NCI-H1105 (cell line): ENCODE results near the gene SNURF.
"Not testable (repeated sequence)": the region's sequence is repeated elsewhere in the genome, so short reads cannot be mapped to it uniquely, and the experiment has no call there.

Experiments
- DNase-seq: peaks from one replicate; lab custom pipeline; 2025; lab: John Stamatoyannopoulos, UW

Gene SNURF, protein sequence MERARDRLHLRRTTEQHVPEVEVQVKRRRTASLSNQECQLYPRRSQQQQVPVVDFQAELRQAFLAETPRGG

GRCh38 chr15:24954783-24955530, at the start of gene SNURF, which contains the start of gene SNRPN:
Gene SNURF (plus strand): TSS chr15:24954987. CDS start chr15:24955049, 62 bp downstream.
Gene SNRPN (plus strand): TSS chr15:24954987. CDS start chr15:24974454, 19,467 bp downstream.
- no peak for DNase-seq

GRCh38 chr15:24916305-24917009, 38.3 kb upstream of the SNURF start:
- no peak for DNase-seq

DNA sequence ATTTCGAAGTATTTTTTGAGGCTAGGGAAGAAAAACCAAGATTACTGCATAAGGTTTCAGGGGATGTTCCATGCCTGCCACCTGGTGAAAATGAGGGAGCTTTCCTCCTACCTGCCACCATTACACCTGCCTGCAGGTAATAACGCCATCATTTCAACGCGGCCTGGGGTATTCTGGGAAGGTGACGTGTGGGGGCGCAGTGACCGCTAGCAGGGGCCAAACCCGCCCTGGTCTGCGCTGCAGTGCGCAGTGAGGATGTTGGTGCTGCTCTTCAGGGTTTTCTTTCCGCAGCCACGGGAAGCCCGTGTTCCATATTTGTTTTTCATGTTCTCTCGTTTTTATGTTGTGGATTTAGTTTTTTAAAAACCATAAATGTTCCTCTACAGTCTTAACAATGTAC, 37.4 kb upstream of the SNURF start:
- DNase-seq: no peak

DNA sequence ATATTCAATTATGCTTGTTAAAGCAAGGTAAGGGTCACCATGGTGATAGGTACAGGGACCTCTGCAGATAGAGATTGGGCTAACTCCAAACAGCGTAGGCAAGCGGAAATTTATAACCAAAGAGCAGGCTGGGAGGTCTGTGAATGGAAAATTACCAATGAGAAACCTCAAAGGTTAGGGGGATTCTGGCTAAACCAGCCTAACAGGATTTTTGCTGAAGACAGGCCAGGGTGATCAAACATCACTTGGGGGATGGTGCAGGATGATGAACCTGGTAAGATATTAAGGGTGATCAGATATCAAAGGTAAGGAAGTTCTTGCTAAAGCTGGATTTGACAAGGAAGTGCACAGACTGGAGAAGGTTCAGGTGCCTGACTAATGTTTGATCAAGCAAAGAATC, 35.3 kb upstream of the SNURF start:
- no peak for DNase-seq

DNA sequence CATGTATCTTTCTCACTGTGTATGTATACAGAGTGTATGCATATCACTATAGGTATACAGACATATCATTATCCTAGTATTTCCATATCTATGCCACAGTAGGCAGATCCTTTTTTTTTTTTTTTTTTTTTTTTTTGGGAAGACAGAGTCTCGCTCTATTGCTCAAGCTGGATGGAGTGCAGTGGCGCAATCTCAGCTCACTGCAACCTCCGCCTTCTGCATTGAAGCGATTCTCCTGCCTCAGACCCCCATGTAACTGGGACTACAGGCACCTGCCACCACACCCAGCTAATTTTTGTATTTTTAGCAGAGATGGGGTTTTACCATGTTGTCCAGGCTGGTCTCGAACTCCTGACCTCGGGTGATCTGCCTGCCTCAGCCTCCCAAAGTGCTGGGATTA, 32.0 kb upstream of the SNURF start:
- not testable (repeated sequence) for DNase-seq

DNA sequence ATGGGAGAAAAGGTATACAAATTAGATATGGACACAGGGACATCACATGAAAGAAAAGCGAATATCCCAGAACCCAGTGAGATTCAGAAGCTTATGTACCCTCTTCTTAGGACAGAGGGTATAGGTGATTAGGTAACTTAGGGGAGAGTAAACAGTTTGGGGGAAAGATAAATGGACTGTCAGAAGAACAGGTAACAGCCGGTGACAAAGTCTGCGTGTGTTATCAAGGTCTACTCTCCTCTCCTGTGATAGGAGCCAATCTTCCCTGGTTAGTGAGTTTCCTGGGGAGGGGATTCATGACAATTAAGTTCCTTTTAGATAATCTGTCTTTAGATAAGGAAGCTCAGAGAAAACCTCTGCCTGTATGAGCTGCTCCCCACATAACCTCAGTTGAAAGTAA, 30.6 kb upstream of the SNURF start:
- DNase-seq: no peak

GRCh38 chr15:24924621-24925020, 30.2 kb upstream of the SNURF start:
- DNase-seq: no peak

DNA sequence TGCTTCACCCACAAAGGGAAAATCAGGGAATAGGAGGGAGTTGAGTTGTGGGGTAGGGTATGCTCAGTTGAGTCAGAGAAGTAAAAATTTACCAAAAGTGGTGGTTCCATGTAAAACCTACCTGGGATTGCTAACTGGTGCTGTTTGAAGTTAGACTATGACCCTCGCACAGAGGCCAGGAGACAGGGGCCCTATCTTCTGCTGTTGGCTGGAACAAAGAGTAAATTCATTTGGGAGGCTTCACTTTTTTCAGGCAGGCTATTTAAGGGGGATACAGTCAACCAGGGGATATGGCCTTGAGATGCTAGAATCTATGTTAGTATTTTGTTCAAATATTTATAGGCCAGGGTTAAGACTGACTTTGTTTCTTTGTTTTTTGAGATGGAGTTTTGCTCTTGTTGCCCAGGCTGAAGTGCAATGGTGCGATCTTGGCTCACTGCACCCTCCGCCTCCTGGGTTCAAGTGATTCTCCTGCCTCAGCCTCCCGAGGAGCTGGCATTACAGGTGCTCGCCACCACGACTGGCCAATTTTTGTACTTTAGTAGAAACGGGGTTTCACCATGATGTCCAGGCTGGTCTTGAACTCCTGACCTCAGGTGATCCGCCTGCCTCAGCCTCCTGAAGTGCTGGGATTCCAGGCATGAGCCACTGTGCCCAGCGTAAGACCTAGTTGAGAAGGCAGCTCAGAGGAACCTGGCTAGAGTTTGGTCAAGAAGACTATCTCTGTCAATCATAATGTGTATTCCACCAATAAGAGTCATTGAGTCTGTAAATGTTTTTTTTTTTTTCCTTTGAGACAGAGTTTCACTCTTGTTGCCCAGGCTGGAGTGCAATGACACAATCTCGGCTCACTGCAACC, 22.7 kb upstream of the SNURF start:
- DNase-seq: not testable (repeated sequence)

- DNase-seq: no peak
Observed at GRCh38 chr15:24933716-24934115, 21.1 kb upstream of the SNURF start.

DNA sequence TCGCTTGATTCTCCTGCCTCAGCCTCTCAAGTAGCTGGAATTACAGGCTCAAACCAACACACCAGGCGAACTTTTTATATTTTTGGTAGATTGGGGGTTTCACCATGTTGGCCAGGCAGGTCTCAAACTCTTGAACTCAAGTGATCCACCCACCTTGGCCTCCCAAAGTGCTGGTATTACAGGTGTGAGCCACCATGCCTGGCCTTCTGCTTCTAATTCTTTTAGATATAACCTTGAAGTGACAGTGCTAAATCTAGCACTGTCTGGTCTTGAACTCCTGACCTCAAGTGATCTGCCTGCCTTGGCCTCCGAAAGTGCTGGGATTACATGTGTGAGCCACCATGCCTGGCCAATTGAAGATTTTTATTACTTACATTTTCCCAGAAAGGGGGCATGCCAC, 16.6 kb upstream of the SNURF start:
- not testable (repeated sequence) for DNase-seq

GRCh38 chr15:24940236-24940635, 14.6 kb upstream of the SNURF start:
- no peak for DNase-seq

DNA sequence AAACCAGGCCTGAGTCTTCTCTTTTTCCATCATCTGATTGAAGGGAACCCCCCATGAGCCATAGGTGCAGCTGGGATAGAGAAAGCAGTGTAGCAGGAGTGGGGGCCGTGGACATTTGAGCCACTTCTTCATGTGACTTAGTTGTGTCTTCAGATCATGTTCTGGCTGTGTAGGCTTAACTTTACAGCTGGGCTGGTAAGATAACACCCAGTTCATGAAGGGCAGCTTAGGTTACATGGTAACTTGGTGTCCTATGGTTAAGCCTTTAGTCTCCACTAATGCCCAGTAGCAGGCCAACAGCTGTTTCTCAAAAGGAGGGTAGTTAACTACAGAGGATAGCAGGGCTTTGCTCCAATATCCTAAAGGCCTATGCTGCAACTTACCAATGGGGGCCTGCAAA, 11.4 kb upstream of the SNURF start:
- no peak for DNase-seq

- no peak for DNase-seq
Observed at GRCh38 chr15:24944954-24945353, 9.8 kb upstream of the SNURF start.

DNA sequence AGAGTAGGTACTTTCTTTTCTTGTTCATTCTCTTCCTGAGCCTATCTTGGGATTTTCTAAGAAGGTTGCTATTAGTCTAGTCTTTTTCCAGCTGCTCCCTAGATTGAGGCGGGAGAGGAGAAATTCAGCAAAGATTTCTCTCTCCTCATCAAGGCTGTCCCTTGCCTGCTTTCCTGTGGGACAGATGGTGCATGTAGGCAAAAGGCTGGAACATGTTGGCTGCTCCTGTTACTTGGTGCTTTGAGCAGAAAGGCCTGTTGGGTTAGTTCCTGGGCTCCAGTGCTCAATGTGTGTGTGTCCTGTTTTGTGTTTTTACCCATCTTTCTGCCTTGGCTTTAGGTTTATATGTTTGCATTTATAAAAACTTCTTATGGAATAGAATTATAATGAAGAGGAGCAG, 9.1 kb upstream of the SNURF start:
- DNase-seq: no peak

- no peak for DNase-seq
Observed at GRCh38 chr15:24948495-24948894, 6.3 kb upstream of the SNURF start.

DNA sequence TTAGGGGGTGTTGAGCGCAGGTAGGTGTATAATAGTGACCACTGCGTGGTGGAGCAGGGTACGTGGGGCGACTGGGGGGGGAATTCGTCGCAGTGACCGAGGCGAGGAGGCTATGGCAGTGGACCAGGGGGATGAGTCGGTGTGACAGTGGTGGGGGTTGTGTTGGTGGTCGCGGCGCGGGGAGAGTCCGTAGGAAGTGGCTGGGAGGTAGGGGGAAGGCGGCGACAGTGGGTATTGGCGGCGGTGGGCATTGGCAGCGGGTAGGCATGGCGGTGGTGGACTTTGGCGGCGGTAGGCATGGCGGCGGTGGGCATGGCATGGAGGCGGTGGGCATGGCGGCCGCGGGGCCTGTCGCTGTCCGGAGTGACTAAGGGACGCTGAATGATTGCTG, 739 bp downstream of the SNURF start:
- no peak for DNase-seq

GRCh38 chr15:24956111-24956838, 1.5 kb downstream of the SNURF start:
- peak; percentile 26 for DNase-seq

DNA sequence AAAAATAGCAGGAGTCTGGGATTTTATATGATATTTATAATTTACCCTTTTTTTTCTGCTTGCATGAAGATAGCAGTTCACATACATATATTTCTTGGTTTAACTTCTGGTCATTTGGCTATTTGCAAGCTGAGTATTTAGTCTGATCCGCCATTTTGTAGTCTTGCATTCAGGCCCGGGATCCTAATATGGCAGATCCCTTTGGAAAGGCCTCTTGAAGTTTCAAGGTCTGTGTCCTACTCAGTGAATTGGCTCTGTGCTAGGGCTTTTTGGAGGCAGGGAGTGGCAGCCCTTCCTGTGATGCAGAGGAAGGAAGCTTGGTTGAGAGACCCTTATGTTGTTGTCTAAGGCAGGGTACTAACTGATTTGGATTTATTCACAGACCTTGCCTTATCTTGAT, 2.9 kb downstream of the SNURF start:
- no peak for DNase-seq

DNA sequence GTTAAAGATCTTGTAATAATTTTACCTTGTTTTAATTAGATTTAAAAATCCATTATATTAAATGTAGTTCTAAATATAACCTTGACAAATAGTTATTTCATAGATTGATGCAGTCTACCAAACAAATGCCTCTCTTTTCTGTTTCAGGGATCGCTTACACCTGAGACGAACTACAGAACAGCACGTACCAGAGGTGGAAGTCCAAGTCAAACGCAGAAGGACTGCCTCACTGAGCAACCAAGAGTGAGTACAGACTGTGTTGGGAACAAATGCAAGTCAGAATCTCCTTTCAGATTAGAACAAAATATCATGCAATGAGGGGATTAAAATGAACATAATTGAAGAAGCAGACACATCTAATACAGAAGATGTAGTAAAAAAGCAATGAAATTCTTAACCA, 7.2 kb downstream of the SNURF start:
- no peak for DNase-seq

GRCh38 chr15:24962880-24963279, 8.1 kb downstream of the SNURF start:
- no peak for DNase-seq

- DNase-seq: no peak
Observed at GRCh38 chr15:24966364-24967103, 11.7 kb downstream of the SNURF start.
